GM19324 (cell line): ENCODE results near the gene SLC44A3.
A peak's percentile ranks its signal among the peaks of the same experiment; 100 is the strongest.

Experiments used
- ATAC-seq: cut with Tn5 transposase; IDR thresholded peaks from one replicate; pipeline ENCODE4 v1.9.1; 2021; ENCODE audit warnings: mild to moderate bottlenecking, moderate library complexity; ENCODE audit not compliant: unreplicated experiment, low FRiP score

The SLC44A3 gene

GRCh38 chr1:94819945-94820746, at the start of gene SLC44A3:
TSS of gene SLC44A3 (plus strand) at chr1:94820357. CDS start at chr1:94820452, 95 bp downstream.
- no peak for ATAC-seq

DNA sequence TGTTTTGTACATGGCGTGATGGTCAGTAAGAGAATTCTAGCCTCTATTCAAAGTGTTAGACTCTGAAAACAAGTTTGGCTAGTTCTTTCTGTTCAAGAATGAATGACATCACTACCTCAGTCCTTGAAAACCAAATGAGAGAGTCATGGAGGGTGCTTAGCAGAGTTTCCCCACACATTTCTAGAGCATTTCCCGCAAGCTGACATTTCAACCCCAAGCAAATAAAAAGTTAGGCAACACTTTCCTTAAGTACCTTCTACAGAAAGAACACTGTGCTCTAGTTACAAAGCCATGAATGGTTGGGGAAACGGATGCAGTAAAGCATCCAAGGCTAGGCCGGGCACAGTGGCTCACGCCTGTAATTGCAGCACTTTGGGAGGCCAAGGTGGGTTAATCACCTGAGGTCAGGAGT, 47.9 kb upstream of the SLC44A3 start:
- ATAC-seq = no peak

DNA sequence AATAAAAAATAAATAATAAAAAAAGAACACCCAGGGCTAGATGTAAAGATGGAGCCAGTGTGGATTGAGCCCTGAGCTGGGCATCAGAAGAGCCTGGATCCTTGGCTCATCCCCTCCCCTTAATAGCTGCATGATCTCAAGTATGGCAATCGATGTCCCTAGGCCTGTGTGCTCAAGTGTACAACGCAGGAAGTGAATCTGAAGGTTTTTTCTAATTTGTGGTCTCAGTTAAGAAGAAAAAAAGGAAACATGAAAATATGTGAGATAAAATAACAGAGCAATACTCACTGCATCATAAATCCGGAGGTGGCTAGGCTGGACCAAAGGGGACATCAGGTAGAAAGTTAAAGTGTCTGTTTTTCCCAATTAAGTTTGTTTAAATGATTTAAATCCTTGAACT, 47.3 kb upstream of the SLC44A3 start:
- ATAC-seq = no peak

GRCh38 chr1:94773296-94773809, 46.8 kb upstream of the SLC44A3 start:
- no peak for ATAC-seq

GRCh38 chr1:94773931-94774422, 46.2 kb upstream of the SLC44A3 start:
- no peak for ATAC-seq

- ATAC-seq = no peak
Measured at GRCh38 chr1:94776474-94776873, 43.7 kb upstream of the SLC44A3 start.

DNA sequence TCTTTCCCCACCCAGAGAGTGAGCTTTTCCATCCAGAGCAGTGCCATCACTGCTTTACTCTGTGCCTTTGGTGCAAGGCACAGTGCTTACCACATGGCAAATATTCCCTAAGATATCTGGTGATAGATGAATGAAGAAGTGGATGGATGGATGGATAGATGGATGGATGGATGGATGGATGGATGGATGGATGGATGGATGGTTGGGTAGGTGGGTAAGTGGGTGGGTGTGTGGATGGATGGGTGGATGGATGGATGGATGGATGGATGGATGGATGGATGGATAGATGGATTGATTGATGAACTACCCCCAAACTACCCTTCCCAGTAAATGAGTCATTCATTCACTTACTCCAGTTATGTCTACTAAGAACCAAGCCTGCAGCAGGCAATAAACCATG, 42.9 kb upstream of the SLC44A3 start:
- no peak for ATAC-seq

- ATAC-seq = no peak
Measured at GRCh38 chr1:94778808-94779207, 41.3 kb upstream of the SLC44A3 start.

- no peak for ATAC-seq
Measured at GRCh38 chr1:94783342-94784189, 36.6 kb upstream of the SLC44A3 start.

- ATAC-seq = no peak
Measured at GRCh38 chr1:94784190-94784515, 36.0 kb upstream of the SLC44A3 start.

- no peak for ATAC-seq
Measured at GRCh38 chr1:94787691-94788090, 32.5 kb upstream of the SLC44A3 start.

- no peak for ATAC-seq
Measured at GRCh38 chr1:94790246-94790645, 29.9 kb upstream of the SLC44A3 start.

DNA sequence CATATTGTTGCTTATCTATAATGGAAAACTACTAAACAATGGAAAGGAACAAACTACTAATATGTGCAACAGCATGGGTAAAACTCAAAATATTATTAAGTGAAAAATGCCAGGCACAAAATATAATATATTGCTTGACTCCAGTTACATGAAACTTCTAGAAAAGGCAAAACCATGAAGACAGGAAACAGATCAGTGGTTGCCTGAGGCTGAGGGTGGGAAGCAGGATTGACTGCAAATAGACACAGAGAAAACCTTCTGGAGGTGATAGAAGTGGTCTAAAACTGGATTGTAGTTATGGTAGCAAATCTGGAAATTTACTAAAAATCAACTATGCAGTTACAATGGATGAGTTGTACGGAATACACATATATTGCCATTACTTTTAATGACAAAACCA, 29.5 kb upstream of the SLC44A3 start:
- ATAC-seq = no peak

- peak; percentile 93 for ATAC-seq
Measured at GRCh38 chr1:94792473-94793295, 27.5 kb upstream of the SLC44A3 start.

- no peak for ATAC-seq
Measured at GRCh38 chr1:94793296-94793656, 26.9 kb upstream of the SLC44A3 start.

DNA sequence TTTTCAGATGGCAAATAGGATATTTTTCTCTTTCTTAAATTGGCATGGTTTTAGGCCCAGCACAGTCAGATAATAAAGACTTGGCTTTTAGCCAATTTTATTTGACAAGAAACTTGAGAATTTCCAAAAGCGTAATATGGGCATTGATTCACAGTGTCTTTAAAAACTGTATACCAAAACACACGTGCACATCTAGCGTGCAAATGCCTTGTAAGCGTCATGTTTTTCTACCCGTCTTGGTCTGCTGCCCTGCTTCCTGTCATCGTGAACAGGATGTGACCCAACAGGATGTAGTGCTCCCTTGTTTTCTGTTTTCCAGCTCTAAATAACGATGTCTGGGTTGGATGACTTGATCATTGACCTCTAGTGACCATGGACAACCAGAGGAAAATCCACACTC, 24.7 kb upstream of the SLC44A3 start:
- ATAC-seq = no peak

DNA sequence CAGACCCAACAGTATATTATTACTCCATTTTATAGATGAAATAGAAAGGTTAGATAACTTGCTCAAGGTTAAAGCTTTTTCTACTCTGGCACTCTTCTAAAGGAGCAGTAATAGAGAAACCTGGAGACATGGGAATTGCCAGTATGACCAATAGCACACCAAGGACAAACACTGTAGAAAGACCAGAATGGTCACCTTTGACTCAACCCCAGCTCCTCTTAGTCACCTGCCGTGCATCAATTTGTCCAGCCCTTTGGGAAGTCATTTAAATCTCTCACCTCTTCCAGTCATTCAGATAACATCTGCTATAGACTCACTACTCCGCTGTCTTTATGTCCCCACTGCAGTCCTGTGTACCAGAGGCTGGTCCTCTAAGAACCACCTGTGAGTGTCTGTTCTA, 23.9 kb upstream of the SLC44A3 start:
- ATAC-seq = no peak

GRCh38 chr1:94797291-94797690, 22.9 kb upstream of the SLC44A3 start:
- no peak for ATAC-seq

- ATAC-seq = no peak
Measured at GRCh38 chr1:94798054-94798453, 22.1 kb upstream of the SLC44A3 start.

GRCh38 chr1:94798462-94798861, 21.7 kb upstream of the SLC44A3 start:
- ATAC-seq = no peak

GRCh38 chr1:94799206-94799605, 21.0 kb upstream of the SLC44A3 start:
- no peak for ATAC-seq
